IMR-90 (cell line): ENCODE data around the gene GPA33. TPM values are rescaled to one million over a fixed set of nuclear protein-coding genes. Genes with fewer than 3 reads are reported as not detected.
A peak's percentile ranks its signal among the peaks of the same experiment; 100 is the strongest.

Experiments used
- ATAC-seq: fragments of 200-7000 bp; cut with Tn5 transposase; 2 replicates; pipeline ENCODE4 v1.9.1; 2020; ENCODE audit warnings: low read depth, mild to moderate bottlenecking, moderate library complexity
- BruUV-seq: library from RNA; stranded (reverse); fragments of 400-500 nt; replicated peaks from 2 replicates; lab custom pipeline; 2021; lab: Mats Ljungman, UMichigan
- CTCF ChIA-PET: fragments of 300-600 bp; formaldehyde crosslinking; extraction: SDS; loops from one replicate; lab custom pipeline; 2021; ENCODE audit warnings: antibody characterized with exemption; lab: Yijun Ruan, JAX
- POLR2A ChIA-PET: fragments of 300-600 bp; sonication (Branson Sonifier 250); formaldehyde crosslinking; loops from one replicate; lab custom pipeline; 2022; ENCODE audit warnings: antibody characterized with exemption; ENCODE audit not compliant: unreplicated experiment; lab: Charles Lee
- DNase-seq: peaks from one replicate; pipeline ENCODE4 v3.0.0; 2013
- H2AFZ ChIP-seq: replicated peaks from 2 replicates; pipeline ENCODE3; 2013; ENCODE audit warnings: low read length, mild to moderate bottlenecking; ENCODE audit not compliant: poor library complexity
- H2AK5ac ChIP-seq: 2 replicates; pipeline ENCODE4 v1.6.1; 2013; ENCODE audit warnings: low read depth, low read length, inconsistent platforms
- H2AK9ac ChIP-seq: replicated peaks from 2 replicates; pipeline ENCODE3; 2013; ENCODE audit warnings: mild to moderate bottlenecking, low read depth, low read length, moderate library complexity; ENCODE audit not compliant: poor library complexity
- H2BK120ac ChIP-seq: 2 replicates; pipeline ENCODE4 v1.6.1; 2013; ENCODE audit warnings: low read depth, low read length, inconsistent platforms
- H2BK15ac ChIP-seq: 3 replicates; pipeline ENCODE4 v1.6.1; 2013; ENCODE audit warnings: low read depth, low read length, inconsistent platforms
- H2BK20ac ChIP-seq: 2 replicates; pipeline ENCODE4 v1.6.1; 2013; ENCODE audit warnings: low read depth, mild to moderate bottlenecking, inconsistent platforms, low read length, moderate library complexity
- H2BK5ac ChIP-seq: 2 replicates; pipeline ENCODE4 v1.6.1; 2013; ENCODE audit warnings: mild to moderate bottlenecking, low read depth, low read length, inconsistent platforms; ENCODE audit not compliant: poor library complexity, severe bottlenecking
- H3K14ac ChIP-seq: replicated peaks from 2 replicates; pipeline ENCODE4 v1.6.1; 2013; ENCODE audit warnings: low read depth, low read length, inconsistent platforms
- H3K18ac ChIP-seq: 2 replicates; pipeline ENCODE4 v1.6.1; 2013; ENCODE audit warnings: low read depth, low read length, control low read depth
- H3K23ac ChIP-seq: 2 replicates; pipeline ENCODE4 v1.6.1; 2013; ENCODE audit warnings: low read depth, low read length, inconsistent platforms
- H3K27ac ChIP-seq: 2 replicates; pipeline ENCODE4 v1.5.1; 2013; ENCODE audit warnings: mild to moderate bottlenecking, control low read depth, low read length; ENCODE audit not compliant: insufficient read depth
- H3K27me3 ChIP-seq: 2 replicates; pipeline ENCODE4 v1.6.1; 2013; ENCODE audit warnings: low read length; ENCODE audit not compliant: control insufficient read depth, insufficient read depth
- H3K36me3 ChIP-seq: 2 replicates; pipeline ENCODE4 v1.6.1; 2013; ENCODE audit warnings: low read length, mixed read lengths; ENCODE audit not compliant: control insufficient read depth, insufficient read depth
- H3K4ac ChIP-seq: 2 replicates; pipeline ENCODE4 v1.6.1; 2013; ENCODE audit warnings: low read depth, low read length, inconsistent platforms
- H3K4me1 ChIP-seq: 2 replicates; pipeline ENCODE4 v1.6.1; 2013; ENCODE audit warnings: low read length, mixed read lengths; ENCODE audit not compliant: control insufficient read depth, insufficient read depth
- H3K4me2 ChIP-seq: 2 replicates; pipeline ENCODE4 v1.6.1; 2013; ENCODE audit warnings: low read depth, mild to moderate bottlenecking, control low read depth, low read length, moderate library complexity
- H3K4me3 ChIP-seq: 2 replicates; pipeline ENCODE4 v1.5.1; 2013; ENCODE audit warnings: low read depth, mild to moderate bottlenecking, control low read depth, low read length, moderate library complexity; ENCODE audit not compliant: insufficient read depth
- H3K56ac ChIP-seq: 2 replicates; pipeline ENCODE4 v1.6.1; 2013; ENCODE audit warnings: low read length, inconsistent platforms; ENCODE audit not compliant: insufficient read depth; ENCODE audit errors: extremely low read depth
- H3K79me1 ChIP-seq, 2 experiments: 2 replicates each; pipeline ENCODE4 v1.6.1; 2013; ENCODE audit warnings: low read length in 2 of 2, inconsistent platforms in 1 of 2, low read depth in 1 of 2
- H3K9ac ChIP-seq: 2 replicates; pipeline ENCODE4 v1.6.1; 2013; ENCODE audit warnings: low read depth, low read length, control low read depth
- H3K9me1 ChIP-seq: 2 replicates; pipeline ENCODE4 v1.6.1; 2013; ENCODE audit warnings: low read length, inconsistent platforms; ENCODE audit not compliant: insufficient read depth
- H3K9me3 ChIP-seq: 2 replicates; pipeline ENCODE4 v1.6.1; 2013; ENCODE audit warnings: low read length; ENCODE audit not compliant: control insufficient read depth, insufficient read depth
- H4K20me1 ChIP-seq: 2 replicates; pipeline ENCODE4 v1.6.1; 2013; ENCODE audit warnings: low read length, inconsistent platforms; ENCODE audit not compliant: insufficient read depth
- H4K5ac ChIP-seq: 2 replicates; pipeline ENCODE4 v1.6.1; 2013; ENCODE audit warnings: mild to moderate bottlenecking, low read depth, low read length, control low read depth
- H4K8ac ChIP-seq, 2 experiments: 2 replicates each; pipeline ENCODE4 v1.6.1; 2013; ENCODE audit warnings: low read depth in 2 of 2, low read length in 2 of 2, control low read depth in 1 of 2, inconsistent platforms in 1 of 2
- H4K91ac ChIP-seq: 2 replicates; pipeline ENCODE4 v1.6.1; 2013; ENCODE audit warnings: low read depth, low read length, inconsistent platforms; ENCODE audit not compliant: insufficient read depth
- BHLHE40 ChIP-seq: fragments of 150-350 bp; IDR thresholded peaks from 2 replicates; pipeline ENCODE4 v1.6.1; 2016; ENCODE audit warnings: mild to moderate bottlenecking, low read depth, low read length
- CEBPB ChIP-seq: IDR thresholded peaks from 2 replicates; pipeline ENCODE4 v1.6.1; 2012; ENCODE audit warnings: low read depth, low read length, improper control_type of control experiment
- CHD1 ChIP-seq: IDR thresholded peaks from 2 replicates; pipeline ENCODE4 v1.6.1; 2012; ENCODE audit warnings: low read depth, low read length, improper control_type of control experiment
- CTCF ChIP-seq: conservative IDR thresholded peaks from 2 replicates; pipeline ENCODE4 v1.5.1; 2012; ENCODE audit warnings: mild to moderate bottlenecking, low read depth, low read length, improper control_type of control experiment
- ELK1 ChIP-seq: fragments of 150-350 bp; IDR thresholded peaks from 2 replicates; pipeline ENCODE4 v1.6.1; 2016; ENCODE audit warnings: low read depth, mild to moderate bottlenecking, low read length, moderate library complexity, borderline replicate concordance
- FOS ChIP-seq: fragments of 150-350 bp; IDR thresholded peaks from 2 replicates; pipeline ENCODE4 v1.6.1; 2016; ENCODE audit warnings: low read depth, low read length
- MAFK ChIP-seq: IDR thresholded peaks from 2 replicates; pipeline ENCODE4 v1.6.1; 2012; ENCODE audit warnings: low read depth, low read length, improper control_type of control experiment
- MAZ ChIP-seq: IDR thresholded peaks from 2 replicates; pipeline ENCODE4 v1.6.1; 2012; ENCODE audit warnings: low read depth, mild to moderate bottlenecking, low read length, improper control_type of control experiment, moderate library complexity, borderline replicate concordance
- RFX5 ChIP-seq: IDR thresholded peaks from 2 replicates; pipeline ENCODE4 v1.8.0; 2012; ENCODE audit warnings: low read depth, mild to moderate bottlenecking, low read length, moderate library complexity
- SMC3 ChIP-seq: fragments of 150-350 bp; IDR thresholded peaks from 2 replicates; pipeline ENCODE4 v1.6.1; 2016; ENCODE audit warnings: low read depth, mild to moderate bottlenecking, antibody characterized with exemption, low read length, moderate library complexity
- USF2 ChIP-seq: fragments of 150-350 bp; IDR thresholded peaks from 2 replicates; pipeline ENCODE4 v1.6.1; 2017; ENCODE audit warnings: mild to moderate bottlenecking, antibody characterized with exemption, low read length, low read depth
- WGBS, 2 experiments: methylation state at CpG; one replicate each; pipeline versions ENCODE4 v1.1.5 to v1.1.7; 2013; ENCODE audit warnings: missing lambda C conversion rate in 2 of 2; ENCODE audit not compliant: insufficient read length in 1 of 2; ENCODE audit errors: extremely low coverage in 2 of 2; 5-methylcytosine and 5-hydroxymethylcytosine counted together
- dilution Hi-C: fragments of 300-500 bp; cut with HindIII; formaldehyde crosslinking; loops from one replicate; pipeline ENCODE4 v1.14.3; 2018; ENCODE audit warnings: low sequenced_read_pairs; ENCODE audit not compliant: unreplicated experiment
- in situ Hi-C: fragments of 300-500 bp; cut with MboI; formaldehyde crosslinking; loops from 3 replicates; pipeline ENCODE4 v1.14.3; 2019; ENCODE audit warnings: low sequenced_read_pairs, inconsistent platforms, mixed read lengths
- intact Hi-C: fragments of 100-400 bp; cut with micrococcal nuclease; formaldehyde crosslinking; loops from 2 replicates; pipeline ENCODE4 v1.10.0; 2022
- polyA plus RNA-seq, 3 experiments: library from polyadenylated mRNA; depleted of rRNA; stranded (reverse); fragments of >200 nt; gene quantifications; 2 replicates each; pipeline ENCODE4 v1.2.3, GENCODE V29; 2012; ENCODE audit warnings: low replicate concordance in 1 of 3
- total RNA-seq: library from RNA; depleted of rRNA; stranded (reverse); fragments of >200 nt; gene quantifications from 2 replicates; pipeline ENCODE4 v1.2.3, GENCODE V29; 2012

Gene GPA33
- total and polyA plus RNA-seq, 2 of the 4 experiments (the other 2 are of a cell fraction), result not detected

DNA sequence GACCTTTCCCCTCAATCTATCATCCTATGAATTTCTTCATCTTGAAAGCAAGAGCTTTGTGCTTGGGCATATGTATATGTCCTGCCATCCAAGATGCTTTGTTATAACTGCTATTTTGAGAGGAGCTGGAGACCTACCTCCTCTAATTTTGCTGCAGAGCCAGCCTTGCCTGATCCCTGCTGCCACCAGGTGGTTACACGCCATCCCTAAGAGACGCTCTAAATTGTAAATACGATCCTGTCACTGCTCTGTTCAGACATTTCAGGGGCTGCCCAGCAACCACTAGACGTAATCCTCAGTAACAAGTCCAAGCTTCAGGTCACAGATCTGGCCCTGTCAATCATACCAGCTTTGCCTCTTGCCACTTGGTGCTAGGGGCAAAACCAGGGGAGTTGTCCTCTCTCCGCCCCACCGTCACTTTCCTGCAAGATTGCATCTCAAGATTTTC is 32.9 kb downstream of the GPA33 start (continued):
- TF ChIP-seq MAZ, result no peak
- TF ChIP-seq CEBPB, result no peak
- no peak for TF ChIP-seq CHD1
- no peak for TF ChIP-seq USF2

GRCh38 chr1:167056529-167057231 is 33.5 kb downstream of the GPA33 start:
- Histone ChIP-seq H4K8ac (no peak overlapping the region), H3K18ac (no peak overlapping the region), H2AK5ac (no peak overlapping the region), H4K20me1 (no peaks in the 10 kb centered on the region), H4K5ac (no peak overlapping the region), H3K79me1 (no peaks in the 10 kb centered on the region), H2BK15ac (no peak overlapping the region), H2AFZ (no peak overlapping the region), H4K91ac (no peak overlapping the region), H2BK20ac (no peak overlapping the region), H3K23ac (no peak overlapping the region), H3K9ac (no peak overlapping the region), H3K36me3 (no peaks in the 10 kb centered on the region), H2BK5ac (peak overlapping the region; percentile 91), H3K9me3 (no peaks in the 10 kb centered on the region), H2BK120ac (no peak overlapping the region), H3K27me3 (no peaks in the 10 kb centered on the region), H3K14ac (no peak overlapping the region), H3K4ac (no peak overlapping the region), H3K4me1 (no peaks in the 10 kb centered on the region), H3K4me3 (no peak overlapping the region), H3K56ac (no peak overlapping the region), H3K4me2 (no peak overlapping the region), H2AK9ac (peak overlapping the region; percentile 31), H3K9me1 (peaks cover 6% of the 10 kb centered on the region; the same call in 1 of the 2 replicates), H3K27ac (no peak overlapping the region)
- ChIA-PET CTCF (interaction anchor here (0.8 to 4.8 kb wide), 4 partner anchors 147 to 484 kb away, joined by 3 to 41 read pairs (median 3); no protein-coding TSS in a partner anchor), POLR2A (no interaction called here)
- no TSS peak for BruUV-seq
- no CpG with 5 or more reads among the region's 10 CpGs for WGBS, 2 experiments
- no peak for ATAC-seq
- in situ Hi-C loops, result loop anchor here (10.0 kb wide), 2 partner anchors 142 to 582 kb away; no protein-coding TSS in a partner anchor
- dilution Hi-C loops, result no loop called here
- intact Hi-C loops, result loop anchor here (5.0 kb wide), 1 partner anchor 569 kb away; no protein-coding TSS in a partner anchor
- DNase-seq, result no peak
- TF ChIP-seq SMC3 (no peak), BHLHE40 (no peak), ELK1 (no peak), MAFK (no peak), CTCF (no peak), RFX5 (no peak), USF2 (no peak), FOS (no peak)
